Osteoblast (primary cell): ENCODE measurements around the gene AGRP. TPM values are rescaled to one million over a fixed set of nuclear protein-coding genes. Genes with fewer than 3 reads are reported as not detected.

Experiments
- DNase-seq: peaks from one replicate; pipeline ENCODE4 v3.0.0; 2011; ENCODE audit warnings: low spot score, mixed read lengths; ENCODE audit not compliant: insufficient read length; ENCODE audit errors: missing footprints
- H2AFZ ChIP-seq: 2 replicates; pipeline ENCODE4 v1.6.0; 2011; ENCODE audit warnings: mild to moderate bottlenecking, low read length
- H3K27ac ChIP-seq: 2 replicates; pipeline ENCODE4 v1.5.1; 2011; ENCODE audit warnings: mild to moderate bottlenecking, low read depth, low read length, moderate library complexity
- H3K27me3 ChIP-seq: 2 replicates; pipeline ENCODE4 v1.6.0; 2012; ENCODE audit warnings: mild to moderate bottlenecking, control low read depth, inconsistent platforms, low read length, moderate library complexity; ENCODE audit not compliant: insufficient read depth
- H3K36me3 ChIP-seq: 2 replicates; pipeline ENCODE4 v1.5.1; 2011; ENCODE audit warnings: mild to moderate bottlenecking, low read length, control low read depth, moderate library complexity; ENCODE audit not compliant: insufficient read depth
- H3K4me1 ChIP-seq: 2 replicates; pipeline ENCODE4 v1.5.1; 2011; ENCODE audit warnings: mild to moderate bottlenecking, low read length, control low read depth, moderate library complexity; ENCODE audit not compliant: insufficient read depth
- H3K4me2 ChIP-seq: 2 replicates; pipeline ENCODE4 v1.6.0; 2011; ENCODE audit warnings: mild to moderate bottlenecking, low read length; ENCODE audit not compliant: insufficient read depth
- H3K4me3 ChIP-seq: fragments of 200-600 bp; sonication (generic); 3 replicates; pipeline ENCODE4 v1.5.1; 2012; ENCODE audit warnings: mild to moderate bottlenecking, low read length, inconsistent platforms; ENCODE audit not compliant: insufficient read depth
- H3K79me2 ChIP-seq: 2 replicates; pipeline ENCODE4 v1.6.0; 2012; ENCODE audit warnings: mild to moderate bottlenecking, low read length, control low read depth, inconsistent platforms; ENCODE audit not compliant: insufficient read depth
- H3K9me3 ChIP-seq: 2 replicates; pipeline ENCODE4 v1.5.1; 2011; ENCODE audit warnings: low read depth, low read length, control low read depth
- H4K20me1 ChIP-seq: 2 replicates; pipeline ENCODE4 v1.6.0; 2012; ENCODE audit warnings: mild to moderate bottlenecking, low read length, control low read depth; ENCODE audit not compliant: insufficient read depth
- CTCF ChIP-seq: IDR thresholded peaks from 2 replicates; pipeline ENCODE4 v1.5.1; 2011; ENCODE audit warnings: mild to moderate bottlenecking, low read depth, low read length, moderate library complexity; ENCODE audit errors: extremely low read depth
- total RNA-seq: library from RNA; depleted of rRNA; stranded (reverse); fragments of >200 nt; gene quantifications from 2 replicates; pipeline ENCODE4 v1.2.3, GENCODE V29; 2012

AGRP gene
- not detected in 2 replicates for total RNA-seq

- H4K20me1 ChIP-seq = peaks cover 15% of the 10 kb centered on the region
- H3K79me2 ChIP-seq = peaks cover 42% of the 10 kb centered on the region
- peak within 1 kb of the TSS; percentile 74 for H3K4me2 ChIP-seq
- no peaks in the 10 kb centered on the region for H3K36me3 ChIP-seq
- H3K4me1 ChIP-seq = peaks cover 16% of the 10 kb centered on the region
- no peak within 1 kb of the TSS for H3K4me3 ChIP-seq
- no peak within 1 kb of the TSS for H3K27ac ChIP-seq
- TF ChIP-seq CTCF = no peak
- H2AFZ ChIP-seq = no peak within 1 kb of the TSS
- no peaks in the 10 kb centered on the region for H3K27me3 ChIP-seq
- H3K9me3 ChIP-seq = no peaks in the 10 kb centered on the region
- no peak for DNase-seq
Measured at GRCh38 chr16:67483150-67483549, at the start of gene AGRP. Gene AGRP (minus strand): TSS chr16:67483547. CDS start chr16:67483398, 149 bp downstream.

- H3K27me3 ChIP-seq = no peaks in the 10 kb centered on the region
- H3K27ac ChIP-seq = peak overlapping the region; percentile 70
- no peak overlapping the region for H2AFZ ChIP-seq
- peaks cover 21% of the 10 kb centered on the region for H3K4me1 ChIP-seq
- peak; percentile 15 for DNase-seq
- peaks cover 69% of the 10 kb centered on the region for H3K79me2 ChIP-seq
- peaks cover 6% of the 10 kb centered on the region for H3K36me3 ChIP-seq
- TF ChIP-seq CTCF = no peak
- H3K4me3 ChIP-seq = peak overlapping the region; percentile 95
- H3K4me2 ChIP-seq = peak overlapping the region; percentile 91
- H4K20me1 ChIP-seq = peaks cover 53% of the 10 kb centered on the region
- no peaks in the 10 kb centered on the region for H3K9me3 ChIP-seq
Measured at GRCh38 chr16:67531247-67531646, 47.9 kb upstream of the AGRP start.

- TF ChIP-seq CTCF = no peak
- Histone ChIP-seq H3K9me3 (no peaks in the 10 kb centered on the region), H3K4me3 (peak overlapping the region; percentile 95), H3K4me1 (peaks cover 27% of the 10 kb centered on the region), H3K4me2 (peak overlapping the region; percentile 91), H3K36me3 (peaks cover 6% of the 10 kb centered on the region), H3K27me3 (no peaks in the 10 kb centered on the region), H3K27ac (peak overlapping the region; percentile 70), H4K20me1 (peaks cover 44% of the 10 kb centered on the region), H3K79me2 (peaks cover 60% of the 10 kb centered on the region), H2AFZ (peak overlapping the region; percentile 40)
- DNase-seq = peak; percentile 100
Measured at GRCh38 chr16:67530013-67530939, 46.9 kb upstream of the AGRP start.

- TF ChIP-seq CTCF = no peak
- peak overlapping the region; percentile 40 for H2AFZ ChIP-seq
- peaks cover 27% of the 10 kb centered on the region for H3K4me1 ChIP-seq
- H3K4me3 ChIP-seq = peak overlapping the region; percentile 95
- H3K4me2 ChIP-seq = peak overlapping the region; percentile 91
- peak overlapping the region; percentile 70 for H3K27ac ChIP-seq
- no peaks in the 10 kb centered on the region for H3K27me3 ChIP-seq
- DNase-seq = peak; percentile 90
- H3K9me3 ChIP-seq = no peaks in the 10 kb centered on the region
- H3K79me2 ChIP-seq = peaks cover 53% of the 10 kb centered on the region
- H4K20me1 ChIP-seq = peaks cover 39% of the 10 kb centered on the region
- H3K36me3 ChIP-seq = peaks cover 4% of the 10 kb centered on the region
Measured at GRCh38 chr16:67529582-67530012, 46.2 kb upstream of the AGRP start.
